ENCODE results near the gene DOCK7. TPM values are rescaled to one million over a fixed set of nuclear protein-coding genes. Genes with fewer than 3 reads are reported as not detected.

The DOCK7 gene
- total and polyA plus RNA-seq, 5 donors, result 4.2 to 17.9 (median 12.6) TPM

DNA sequence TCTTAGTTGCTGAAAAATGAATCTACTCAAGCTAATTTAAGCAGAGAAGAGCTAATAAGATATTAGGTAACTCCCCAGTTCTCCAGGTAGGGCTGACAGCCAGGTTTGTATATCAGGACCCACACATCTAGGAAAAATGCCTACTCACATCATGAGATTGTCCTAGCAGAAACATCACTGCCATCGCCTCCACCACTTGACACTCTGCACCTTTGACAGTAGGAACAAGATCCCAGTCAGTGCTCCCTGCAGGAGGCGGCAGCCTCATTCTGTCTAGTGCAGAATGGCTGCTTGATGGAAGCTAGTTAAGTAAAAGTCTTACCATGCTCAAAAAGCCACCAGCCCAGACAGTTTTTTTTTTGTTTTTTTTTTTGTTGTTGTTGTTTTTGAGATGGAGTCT is 282.9 kb downstream of the DOCK7 start:
- H3K4me1 ChIP-seq (ENCODE audit: control insufficient read depth, insufficient read depth, low read length), result no peaks in the 10 kb centered on the region
- H3K27ac ChIP-seq (ENCODE audit: low read length), result no peak overlapping the region
- no peaks in the 10 kb centered on the region for H3K27me3 ChIP-seq (ENCODE audit: control insufficient read depth, insufficient read depth)
- ATAC-seq (no peak), DNase-seq (no peak)
- no peak overlapping the region for H3K4me3 ChIP-seq (ENCODE audit: low read length)
- 90% methylated on average over 2 of the region's 2 CpGs for WGBS
- H3K9me3 ChIP-seq (ENCODE audit: control insufficient read depth, low read length), result no peaks in the 10 kb centered on the region
- intact Hi-C loops (cut with DNase I), result loop anchor here in 1 of 4 donors (5.0 kb wide), 1 partner anchor 228 kb away; no protein-coding TSS in a partner anchor

Other genes starting within 250 kb of the DOCK7 start
- not detected for gene ANGPTL3, start 90.9 kb downstream of the DOCK7 start, total RNA-seq
- not detected for gene ANGPTL3, start 90.9 kb downstream of the DOCK7 start, polyA plus RNA-seq
- 10 to 100 TPM in 3 of 4 donors, 1 to 10 TPM in 1; 7.9 to 12.6 (median 11.5) TPM for gene ATG4C, start 95.7 kb upstream of the DOCK7 start, total RNA-seq
- gene ATG4C, start 95.7 kb upstream of the DOCK7 start, polyA plus RNA-seq, result 5.1 TPM

Measured in right cardiac atrium (tissue), 5 donors.